ENCODE results near the gene PLXNA2.

PLXNA2 gene

DNA sequence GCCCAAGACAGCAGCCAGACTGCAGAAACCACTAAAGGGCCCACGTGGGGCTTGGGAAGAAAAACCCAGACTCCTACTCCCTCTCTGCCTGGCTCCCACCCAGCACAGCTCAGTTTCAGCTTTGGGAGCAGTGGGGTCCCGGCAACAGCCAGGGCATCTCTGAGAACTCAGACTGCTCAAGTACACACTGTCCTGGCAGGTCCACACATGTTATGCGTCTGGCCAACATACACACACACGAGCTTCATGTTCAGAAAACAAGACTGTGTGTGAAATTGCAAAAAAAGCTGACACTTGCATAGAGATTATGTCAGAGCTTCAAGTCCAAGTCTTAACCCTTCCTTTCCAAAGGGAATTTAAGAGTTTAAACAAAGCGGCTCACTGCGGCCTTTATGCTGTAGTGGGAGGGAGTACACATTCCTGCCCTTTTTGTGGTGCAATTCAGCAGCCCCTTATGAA, 196.7 kb downstream of the PLXNA2 start:
- DNase-seq (ENCODE audit: low read depth in 2 of 2): no peak

- no peak for DNase-seq (ENCODE audit: low read depth in 2 of 2)
These were observed 198.5 kb downstream of the PLXNA2 start for GRCh38 chr1:208045463-208046260.

DNA sequence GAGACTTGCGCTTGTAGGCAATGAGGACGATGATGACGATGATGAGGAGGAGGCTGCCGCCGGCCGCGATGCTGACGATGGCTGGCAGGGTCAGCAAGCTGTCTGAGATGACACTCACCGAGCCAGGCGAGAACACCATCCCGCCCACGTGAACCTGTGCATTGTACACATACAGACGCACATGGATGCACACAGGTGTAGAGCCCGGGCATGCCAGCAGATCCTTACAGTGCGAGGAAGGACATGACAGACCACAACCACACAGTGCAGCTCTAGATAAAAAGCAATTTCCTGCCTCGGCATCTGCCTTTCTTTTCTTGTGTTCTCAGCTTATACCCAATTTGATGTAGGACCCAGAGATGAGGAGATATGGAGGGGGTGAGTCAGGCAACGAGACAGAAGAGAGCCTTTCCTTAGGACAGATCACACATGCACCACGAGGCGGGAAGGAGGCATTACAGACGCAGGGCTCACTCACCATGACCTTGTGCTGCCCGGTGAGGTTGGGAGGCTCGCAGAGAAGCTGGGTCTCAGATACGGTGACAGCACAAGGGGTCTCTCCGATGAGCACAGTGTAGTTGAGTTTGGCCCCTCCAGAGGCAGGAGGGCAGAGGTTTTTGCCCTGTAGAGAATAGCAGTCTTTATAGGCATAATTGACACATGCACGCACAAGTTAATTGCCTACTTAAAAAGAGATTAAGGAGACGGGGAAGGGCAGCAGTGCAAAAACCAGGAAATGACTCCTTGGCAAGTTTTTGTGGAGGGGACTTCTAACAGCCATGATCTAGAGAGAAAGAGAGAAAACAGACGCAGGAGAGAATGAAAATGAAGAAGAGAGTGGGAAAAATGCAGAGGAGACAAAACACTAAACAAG, 199.4 kb downstream of the PLXNA2 start:
- no peak for DNase-seq (ENCODE audit: low read depth in 2 of 2)

DNA sequence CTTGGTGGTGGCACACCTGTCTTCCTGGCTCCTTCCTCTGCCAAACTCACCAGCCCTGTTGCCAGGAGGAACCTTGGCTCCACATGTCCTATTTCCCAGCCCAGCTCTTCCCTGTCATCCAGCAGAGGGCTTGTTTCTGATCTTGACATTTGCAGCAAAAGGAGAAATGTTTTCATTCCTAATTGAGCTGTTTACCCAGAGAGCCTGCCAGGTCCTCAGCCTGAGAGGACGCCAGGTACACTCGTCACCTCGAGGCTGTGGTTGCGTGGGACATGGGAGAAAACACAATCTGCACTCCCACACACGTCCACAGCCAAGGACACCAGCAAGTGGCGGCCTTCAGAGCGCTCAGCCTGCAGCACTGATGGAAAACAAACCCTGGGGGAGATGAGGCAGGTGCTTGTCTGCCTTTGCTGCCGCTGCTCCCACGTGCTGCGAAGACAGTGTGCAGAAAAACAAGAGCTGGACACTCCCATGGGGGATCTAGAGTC, 200.4 kb downstream of the PLXNA2 start:
- no peak for DNase-seq (ENCODE audit: low read depth in 2 of 2)

DNA sequence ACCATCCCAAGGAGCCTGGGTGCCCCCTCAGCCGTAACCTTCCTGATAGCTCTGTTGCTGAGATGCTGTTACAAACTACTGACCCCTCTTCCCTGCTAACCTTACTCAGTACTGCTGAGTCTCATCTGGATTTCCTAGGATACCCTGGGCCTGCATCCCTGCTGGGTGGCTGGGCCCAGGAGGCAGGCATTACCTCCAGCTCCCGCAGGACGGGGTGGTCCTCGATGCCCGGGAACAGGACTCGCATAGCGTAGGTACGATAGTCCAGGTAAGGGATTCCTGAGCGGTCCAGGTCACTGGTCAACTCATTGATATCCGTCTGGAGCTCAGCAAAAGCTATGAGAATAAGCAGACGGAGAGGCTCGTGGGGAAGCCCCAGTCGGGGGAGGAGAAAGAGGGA, 201.3 kb downstream of the PLXNA2 start:
- no peak for DNase-seq (ENCODE audit: low read depth in 2 of 2)

GRCh38 chr1:208042041-208042615, 202.1 kb downstream of the PLXNA2 start:
- no peak for DNase-seq (ENCODE audit: low read depth in 2 of 2)

DNA sequence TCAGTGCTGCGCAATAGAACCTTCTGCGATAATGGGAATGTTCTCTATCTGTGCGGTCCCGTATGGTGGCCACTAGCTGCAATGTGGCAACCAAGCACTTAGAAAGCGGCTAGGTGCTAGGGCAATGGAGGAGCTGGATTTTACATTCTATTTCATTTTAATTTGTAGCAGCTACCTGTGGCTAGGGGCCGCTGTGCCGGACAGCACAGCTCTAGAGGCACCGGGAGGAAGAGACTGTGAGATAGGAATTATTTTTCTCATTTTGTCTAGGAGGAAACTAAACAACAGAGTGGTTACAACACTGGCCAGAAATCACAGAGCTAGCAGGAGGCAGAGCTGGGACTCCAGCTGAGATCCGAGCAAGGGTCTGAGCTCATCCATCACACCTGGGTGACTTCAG, 202.7 kb downstream of the PLXNA2 start:
- no peak for DNase-seq (ENCODE audit: low read depth in 2 of 2)

DNA sequence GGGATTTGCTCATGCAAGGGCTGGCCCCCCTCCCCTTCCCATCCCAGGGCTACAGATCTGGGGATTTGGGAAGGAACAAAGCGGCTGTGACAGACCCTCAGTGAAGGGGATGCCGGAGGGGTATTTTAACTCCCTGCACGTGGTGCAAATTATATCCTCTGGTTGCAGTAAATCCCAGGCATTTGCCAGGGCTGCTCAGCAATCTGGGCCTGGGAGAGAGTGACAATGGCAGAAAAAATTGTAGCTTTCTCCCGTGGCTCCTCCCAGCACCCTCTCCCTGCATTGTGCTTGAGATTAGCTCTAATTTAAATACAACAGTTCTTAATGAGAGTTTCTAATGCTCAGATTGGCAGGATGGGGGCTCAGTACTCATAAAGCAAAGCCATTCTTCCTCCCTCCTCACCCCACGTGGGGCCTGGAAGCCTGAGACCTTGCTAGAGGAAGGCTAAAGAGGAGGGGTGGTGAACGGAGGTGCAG, 203.3 kb downstream of the PLXNA2 start:
- no peak for DNase-seq (ENCODE audit: low read depth in 2 of 2)

GRCh38 chr1:208039536-208040332, 204.4 kb downstream of the PLXNA2 start:
- DNase-seq (ENCODE audit: low read depth in 2 of 2): no peak

DNA sequence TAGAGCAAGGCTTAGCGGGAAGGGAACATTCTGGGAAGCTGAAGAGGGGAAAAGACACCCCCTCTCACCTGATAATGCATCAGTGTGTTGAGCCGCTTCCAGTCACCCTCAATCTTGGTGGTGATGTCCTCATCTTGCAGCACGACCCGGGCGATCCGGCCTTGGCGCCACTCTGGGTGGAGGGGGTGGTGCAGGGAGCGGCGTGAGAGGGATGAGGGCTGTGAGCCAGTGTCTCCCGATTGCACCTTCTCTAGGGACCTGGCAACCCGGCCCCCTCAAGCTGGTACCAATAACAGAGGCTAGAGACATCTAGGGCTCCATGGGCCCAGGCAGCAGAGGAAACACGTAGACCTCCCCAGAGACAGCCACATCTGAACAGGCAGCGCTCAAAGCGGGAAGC, 205.9 kb downstream of the PLXNA2 start:
- no peak for DNase-seq (ENCODE audit: low read depth in 2 of 2)

- DNase-seq (ENCODE audit: low read depth in 2 of 2): no peak
These were observed 207.0 kb downstream of the PLXNA2 start for GRCh38 chr1:208036918-208037766.

DNA sequence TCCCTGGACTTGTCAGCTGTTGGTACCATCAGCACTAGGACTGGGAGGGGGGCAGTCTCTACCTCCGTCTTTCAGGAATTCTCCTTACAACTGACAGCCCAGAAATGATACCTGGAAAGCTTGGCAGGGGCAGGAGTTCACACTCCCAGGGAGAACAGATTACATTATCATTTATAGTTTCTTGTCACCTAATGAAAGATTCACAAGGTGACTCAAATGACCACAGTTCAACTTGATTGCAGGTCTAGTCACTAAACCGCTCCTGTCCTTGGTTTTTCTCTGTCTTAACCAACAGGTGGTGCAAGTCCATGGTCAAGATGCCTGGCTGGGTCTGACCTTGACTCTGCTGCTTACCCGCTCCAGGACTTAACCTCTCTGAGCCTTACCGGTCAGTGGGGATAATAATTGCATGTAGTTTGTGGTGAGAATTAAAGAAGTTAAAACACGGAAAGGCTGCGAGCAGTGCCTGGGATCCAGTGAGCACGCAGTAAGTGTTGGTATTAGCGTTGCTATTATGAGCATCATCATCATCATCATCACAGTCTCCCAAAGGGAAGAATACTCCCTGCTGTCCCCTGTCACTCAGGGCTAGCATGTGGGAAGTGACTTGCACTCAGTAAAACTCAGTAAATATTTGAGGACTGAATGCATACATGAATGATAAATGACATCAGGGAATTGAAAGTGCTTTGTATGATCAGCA, 207.9 kb downstream of the PLXNA2 start:
- no peak for DNase-seq (ENCODE audit: low read depth in 2 of 2)

DNA sequence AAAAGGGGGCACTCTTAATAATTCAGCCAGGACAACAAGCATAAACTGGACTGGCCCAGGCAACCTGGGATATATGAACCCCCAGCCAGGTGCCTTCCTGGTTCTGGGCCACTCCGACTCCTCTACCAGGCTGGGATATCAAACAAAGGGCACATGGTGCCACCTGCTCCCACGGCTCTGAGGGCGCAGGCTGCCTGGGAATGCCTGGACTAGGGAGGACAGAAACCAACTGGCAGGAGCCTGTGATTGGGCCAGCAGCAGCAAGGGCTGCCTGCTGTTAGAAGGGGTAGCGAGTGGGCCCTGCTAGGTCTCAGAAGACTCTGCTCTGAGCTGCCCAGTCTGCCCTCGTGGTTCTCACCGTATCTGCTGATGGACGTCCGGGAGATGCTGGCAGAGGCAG, 210.0 kb downstream of the PLXNA2 start:
- no peak for DNase-seq (ENCODE audit: low read depth in 2 of 2)

DNA sequence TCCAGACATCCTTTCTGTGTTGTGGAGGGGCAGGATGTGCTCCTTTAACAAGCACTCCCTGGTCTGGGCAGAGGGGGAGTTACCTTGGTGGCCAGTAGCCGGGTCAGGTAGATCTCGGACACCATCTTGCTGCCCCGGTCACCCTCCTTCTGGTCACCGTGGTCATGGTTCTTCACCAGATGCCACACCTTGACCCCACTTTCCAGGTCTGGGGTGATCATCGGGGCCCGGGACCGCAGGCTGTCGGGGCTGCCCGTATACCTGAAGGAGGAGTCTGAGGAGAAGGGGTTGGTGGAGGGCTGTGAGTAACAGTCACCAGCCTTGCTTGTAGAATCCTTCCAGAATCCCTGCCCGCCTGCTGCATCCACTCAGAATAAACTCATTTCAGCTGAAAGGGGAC, 210.9 kb downstream of the PLXNA2 start:
- no peak for DNase-seq (ENCODE audit: low read depth in 2 of 2)

GRCh38 chr1:208031932-208032320, 212.3 kb downstream of the PLXNA2 start:
- DNase-seq (ENCODE audit: low read depth in 2 of 2): no peak

DNA sequence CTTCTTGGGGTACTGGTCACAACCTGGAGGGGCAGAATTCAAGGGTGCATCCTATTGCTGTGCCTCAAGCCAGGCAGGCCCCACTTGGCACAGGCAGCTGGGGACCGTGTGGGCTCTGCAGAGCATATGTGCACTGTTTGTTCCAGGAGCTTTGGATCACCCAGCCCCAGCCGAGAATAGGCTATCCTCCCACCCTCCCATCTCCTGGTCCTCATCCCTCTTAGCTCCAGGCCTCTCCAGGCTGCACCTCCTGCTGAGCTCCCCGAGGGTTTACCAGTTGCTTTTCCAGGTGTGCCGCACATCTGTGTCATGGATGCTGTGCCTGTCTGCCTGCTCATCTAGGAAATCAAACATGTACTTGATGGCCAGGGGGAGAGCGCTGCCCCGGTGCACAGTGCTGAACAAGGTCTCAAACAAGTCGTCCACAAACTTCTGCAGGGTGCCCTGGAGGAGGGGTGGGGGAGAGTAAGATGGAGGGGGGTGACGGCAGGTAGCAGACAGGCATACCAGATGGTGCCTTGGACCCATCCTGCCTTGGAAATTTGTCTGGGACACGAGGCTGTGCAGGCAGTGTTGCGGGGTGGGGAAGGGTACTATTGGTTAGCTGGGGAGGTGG, 212.8 kb downstream of the PLXNA2 start:
- no peak for DNase-seq (ENCODE audit: low read depth in 2 of 2)

GRCh38 chr1:208030288-208031091, 213.7 kb downstream of the PLXNA2 start:
- no peak for DNase-seq (ENCODE audit: low read depth in 2 of 2)
